Keratinocyte (primary cell): Measurements from ENCODE around the gene ARSK. TPM values are rescaled to one million over a fixed set of nuclear protein-coding genes. Genes with fewer than 3 reads are reported as not detected.

Source experiments
- DNase-seq: peaks from one replicate; pipeline ENCODE4 v3.0.0-alpha.2; 2011; ENCODE audit warnings: low read depth, missing footprints, low spot score
- FAIRE-seq: peaks from 2 replicates; lab custom pipeline; 2011; peaks lifted over from hg19 to GRCh38; lab: Jason Lieb, UNC
- H2AFZ ChIP-seq: 2 replicates; pipeline ENCODE4 v1.6.0; 2012; ENCODE audit warnings: low read length, control low read depth, inconsistent platforms; ENCODE audit not compliant: control insufficient read depth
- H3K27ac ChIP-seq: 2 replicates; pipeline ENCODE4 v1.5.1; 2011; ENCODE audit warnings: low read length; ENCODE audit not compliant: control insufficient read depth, insufficient read depth
- H3K27me3 ChIP-seq: 3 replicates; pipeline ENCODE4 v1.6.0; 2011; ENCODE audit warnings: low read length; ENCODE audit not compliant: control insufficient read depth, insufficient read depth; ENCODE audit errors: extremely low read depth
- H3K36me3 ChIP-seq, 2 experiments: 2 replicates in 1 of 2; 3 replicates in 1 of 2; pipeline ENCODE4 v1.5.1; 2011; ENCODE audit warnings: low read length in 2 of 2, mild to moderate bottlenecking in 1 of 2; ENCODE audit not compliant: control insufficient read depth in 2 of 2, insufficient read depth in 2 of 2; ENCODE audit errors: extremely low read depth in 1 of 2
- H3K4me1 ChIP-seq: 3 replicates; pipeline ENCODE4 v1.5.1; 2011; ENCODE audit warnings: low read length; ENCODE audit not compliant: control insufficient read depth, insufficient read depth; ENCODE audit errors: extremely low read depth
- H3K4me2 ChIP-seq: 3 replicates; pipeline ENCODE4 v1.6.0; 2011; ENCODE audit warnings: low read depth, low read length; ENCODE audit not compliant: control insufficient read depth, insufficient read depth; ENCODE audit errors: extremely low read depth
- H3K4me3 ChIP-seq, 3 experiments: fragments of 200-600 bp in 1 of 3; sonication (generic) in 1 of 3; 2 replicates in 2 of 3; 3 replicates in 1 of 3; pipeline ENCODE4 v1.5.1; 2011 to 2016; ENCODE audit warnings: low read length in 3 of 3, mild to moderate bottlenecking in 3 of 3, control low read depth in 2 of 3, inconsistent platforms in 1 of 3, low read depth in 1 of 3, mixed read lengths in 1 of 3, mixed run types in 1 of 3, moderate library complexity in 1 of 3; ENCODE audit not compliant: control insufficient read depth in 2 of 3, insufficient read depth in 2 of 3; ENCODE audit errors: extremely low read depth in 1 of 3
- H3K79me2 ChIP-seq: 2 replicates; pipeline ENCODE4 v1.6.0; 2012; ENCODE audit warnings: low read length; ENCODE audit not compliant: control insufficient read depth, insufficient read depth
- H3K9ac ChIP-seq: 3 replicates; pipeline ENCODE4 v1.6.0; 2011; ENCODE audit warnings: low read length; ENCODE audit not compliant: control insufficient read depth, insufficient read depth; ENCODE audit errors: extremely low read depth
- H3K9me1 ChIP-seq: 3 replicates; pipeline ENCODE4 v1.6.0; 2011; ENCODE audit warnings: low read length; ENCODE audit not compliant: control insufficient read depth, insufficient read depth; ENCODE audit errors: extremely low read depth
- H3K9me3 ChIP-seq: 2 replicates; pipeline ENCODE4 v1.5.1; 2012; ENCODE audit warnings: low read depth, low read length; ENCODE audit not compliant: control insufficient read depth
- H4K20me1 ChIP-seq: 3 replicates; pipeline ENCODE4 v1.6.0; 2011; ENCODE audit warnings: low read length; ENCODE audit not compliant: control insufficient read depth, insufficient read depth; ENCODE audit errors: extremely low read depth
- CTCF ChIP-seq, 3 experiments: IDR thresholded peaks in 1 of 3; conservative IDR thresholded peaks in 1 of 3; optimal IDR thresholded peaks in 1 of 3; 2 replicates in 2 of 3; 3 replicates in 1 of 3; pipeline versions ENCODE3 to v1.5.1; 2011; ENCODE audit warnings: low read length in 3 of 3, mild to moderate bottlenecking in 3 of 3, moderate library complexity in 2 of 3, control low read depth in 1 of 3, inconsistent platforms in 1 of 3; ENCODE audit not compliant: insufficient read depth in 2 of 3; ENCODE audit errors: extremely low read depth in 1 of 3
- EZH2 ChIP-seq: IDR thresholded peaks from one replicate; pipeline ENCODE4 v1.6.1; 2012; ENCODE audit warnings: inconsistent platforms, mild to moderate bottlenecking, low read length, moderate library complexity
- dilution Hi-C: fragments of 300-500 bp; cut with MboI; formaldehyde crosslinking; loops from one replicate; pipeline ENCODE4 v1.7.0; 2020; ENCODE audit warnings: low sequenced_read_pairs; ENCODE audit not compliant: extremely low pct_ligation_motif_present
- polyA plus RNA-seq, 5 experiments: library from polyadenylated mRNA; depleted of rRNA in 3 of 5; stranded (reverse) in 3 of 5; stranded (forward) in 1 of 5; unstranded in 1 of 5; fragments of >200 nt; gene quantifications; 1 replicate in 1 of 5; 2 replicates in 3 of 5; 3 replicates in 1 of 5; pipeline versions ENCODE4 v1.2.1 to v1.2.3, GENCODE V29; 2011 to 2012; ENCODE audit warnings: missing spikeins in 2 of 5, low read depth in 1 of 5, low replicate concordance in 1 of 5

The ARSK gene
- polyA plus RNA-seq, 1 donor (not counting 4 experiments of a cell fraction or from before 2014, with no cell fraction given): 9.3 TPM

DNA sequence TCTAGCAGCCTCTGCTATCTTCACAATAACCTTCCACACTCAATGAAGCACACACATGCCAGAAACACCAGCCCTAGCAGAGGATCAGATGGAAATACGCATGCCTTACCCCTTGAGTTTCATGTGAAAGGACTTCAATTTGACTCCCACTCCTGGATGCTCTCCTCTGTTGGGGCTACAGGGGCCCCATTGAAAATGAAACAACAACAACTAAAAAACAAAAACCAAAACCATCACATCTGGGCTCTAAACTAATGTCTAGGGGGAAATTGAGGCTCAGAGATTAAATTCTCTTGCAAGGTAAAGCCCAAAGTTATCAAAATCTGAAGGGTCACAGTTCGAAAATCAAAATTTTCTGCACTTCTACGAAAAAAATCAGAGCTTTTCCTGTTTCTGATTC is 83.7 kb downstream of the ARSK start:
- Histone ChIP-seq H3K27ac (no peak overlapping the region), H3K79me2 (no peaks in the 10 kb centered on the region), H2AFZ (no peak overlapping the region), H3K4me2 (no peak overlapping the region), H4K20me1 (no peaks in the 10 kb centered on the region), H3K9me3 (no peaks in the 10 kb centered on the region), H3K9me1 (no peaks in the 10 kb centered on the region), H3K4me1 (no peaks in the 10 kb centered on the region), H3K9ac (no peak overlapping the region), H3K27me3 (no peaks in the 10 kb centered on the region), H3K4me3 (no peak overlapping the region), H3K36me3 (no peaks in the 10 kb centered on the region)
- DNase-seq (no peak), FAIRE-seq (no peak)
- no peak for TF ChIP-seq EZH2
- no peak for TF ChIP-seq CTCF (optimal IDR thresholded peaks at IDR 0.05 in 1 of 3, IDR thresholded peaks at IDR 0.05 in 1 of 3, conservative IDR thresholded peaks at IDR 0.05 in 1 of 3; ENCODE audit: extremely low read depth in 1 of 3, insufficient read depth in 2 of 3, low read length in 3 of 3)
- dilution Hi-C loops: no loop called here

DNA sequence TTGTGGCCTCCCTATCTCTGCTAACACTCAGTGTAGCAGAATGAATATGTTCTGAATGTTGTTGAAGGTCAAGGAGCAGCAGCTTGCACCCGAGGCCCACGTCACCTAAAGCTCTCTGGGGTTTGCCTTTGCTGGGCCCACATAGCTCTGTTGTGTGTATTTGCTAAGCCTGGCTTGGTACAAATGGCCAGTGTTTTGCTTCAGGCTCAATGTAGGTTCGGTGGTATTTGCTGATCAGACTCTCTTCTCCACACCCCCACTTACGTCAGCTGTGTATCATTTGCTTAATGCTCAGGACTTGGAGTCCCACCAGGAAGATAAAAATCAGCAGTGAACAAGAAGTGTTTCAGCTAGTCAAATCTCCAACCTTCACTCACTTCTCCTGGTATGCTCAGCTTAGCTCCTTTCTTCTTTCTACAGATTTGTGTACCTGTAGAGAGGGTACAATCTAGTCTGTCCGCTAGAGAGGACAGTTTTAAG is 86.9 kb downstream of the ARSK start:
- H3K4me3 ChIP-seq: no peak overlapping the region
- H3K9ac ChIP-seq: no peak overlapping the region
- DNase-seq: no peak
- no peak overlapping the region for H2AFZ ChIP-seq
- H3K36me3 ChIP-seq: no peaks in the 10 kb centered on the region
- no peak for TF ChIP-seq CTCF (optimal IDR thresholded peaks at IDR 0.05 in 1 of 3, IDR thresholded peaks at IDR 0.05 in 1 of 3, conservative IDR thresholded peaks at IDR 0.05 in 1 of 3; ENCODE audit: extremely low read depth in 1 of 3, insufficient read depth in 2 of 3, low read length in 3 of 3)
- H4K20me1 ChIP-seq: no peaks in the 10 kb centered on the region
- FAIRE-seq: no peak
- no peaks in the 10 kb centered on the region for H3K9me3 ChIP-seq
- H3K9me1 ChIP-seq: no peaks in the 10 kb centered on the region
- dilution Hi-C loops: no loop called here
- no peak overlapping the region for H3K4me2 ChIP-seq
- no peaks in the 10 kb centered on the region for H3K4me1 ChIP-seq
- H3K27ac ChIP-seq: no peak overlapping the region
- H3K27me3 ChIP-seq: no peaks in the 10 kb centered on the region
- H3K79me2 ChIP-seq: no peaks in the 10 kb centered on the region
